NOMO-1 treated with dmso at 0.1 percent for 144 hours (cell line): ENCODE data around the gene DNAJC24.

ENCODE experiments used
- DNase-seq: peaks from one replicate; lab custom pipeline; 2025; ENCODE audit not compliant: unreplicated experiment; lab: John Stamatoyannopoulos, UW

DNAJC24 gene

DNA sequence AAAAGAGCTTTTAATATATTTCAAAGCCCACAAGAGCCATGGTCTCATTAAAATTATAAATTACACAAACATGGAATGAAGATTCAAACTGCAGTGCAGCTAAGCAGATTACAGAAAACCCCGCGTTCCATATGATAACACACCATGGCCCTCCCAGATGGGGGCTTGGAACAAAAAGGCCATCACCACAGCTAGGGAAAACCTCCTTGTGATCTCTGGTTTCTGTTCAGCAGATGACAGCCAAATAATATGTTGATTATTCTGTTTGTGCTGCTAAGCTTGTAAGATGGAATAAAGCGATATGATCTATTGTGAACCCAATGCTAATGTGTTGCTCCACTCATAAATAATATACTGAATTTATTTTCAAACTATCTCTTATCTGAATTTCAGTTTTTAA is 111.3 kb downstream of the DNAJC24 start:
- no peak for DNase-seq
